Stimulated activated CD8-positive, alpha-beta memory T cell treated with anti-CD3 and anti-CD28 coated beads, Interleukin-15, amount 100 ng/mL, for 4 hours (primary cell): ENCODE data around the gene KANK2.

Source experiments
- DNase-seq, 2 donors: peaks; one replicate each; pipeline ENCODE4 v3.0.0-alpha.2; 2020; ENCODE audit warnings: low read depth in 2 of 2

Gene KANK2

GRCh38 chr19:11225815-11226214, 28.5 kb upstream of the KANK2 start:
- no peak for DNase-seq

- no peak for DNase-seq
Observed at GRCh38 chr19:11225172-11225571, 27.8 kb upstream of the KANK2 start.

GRCh38 chr19:11224429-11224828, 27.1 kb upstream of the KANK2 start:
- DNase-seq, result no peak

GRCh38 chr19:11223200-11223599, 25.9 kb upstream of the KANK2 start:
- DNase-seq, result no peak

- DNase-seq, result no peak
Observed at GRCh38 chr19:11221082-11221598, 23.8 kb upstream of the KANK2 start.

- no peak for DNase-seq
Observed at GRCh38 chr19:11214387-11214786, 17.0 kb upstream of the KANK2 start.

- no peak for DNase-seq
Observed at GRCh38 chr19:11210656-11210928, 13.2 kb upstream of the KANK2 start.

GRCh38 chr19:11209839-11210655, 12.7 kb upstream of the KANK2 start:
- DNase-seq, result no peak

- DNase-seq, result no peak
Observed at GRCh38 chr19:11208561-11209471, 11.5 kb upstream of the KANK2 start.

- no peak for DNase-seq
Observed at GRCh38 chr19:11205939-11206570, 8.7 kb upstream of the KANK2 start.

- no peak for DNase-seq
Observed at GRCh38 chr19:11204943-11205349, 7.6 kb upstream of the KANK2 start.

- no peak for DNase-seq
Observed at GRCh38 chr19:11204076-11204602, 6.8 kb upstream of the KANK2 start.

GRCh38 chr19:11203194-11204075, 6.1 kb upstream of the KANK2 start:
- DNase-seq, result no peak

GRCh38 chr19:11202488-11203193, 5.3 kb upstream of the KANK2 start:
- DNase-seq, result no peak

GRCh38 chr19:11201791-11202190, 4.4 kb upstream of the KANK2 start:
- DNase-seq, result no peak

GRCh38 chr19:11200931-11201330, 3.6 kb upstream of the KANK2 start:
- DNase-seq, result no peak

- no peak for DNase-seq
Observed at GRCh38 chr19:11200015-11200574, 2.8 kb upstream of the KANK2 start.

GRCh38 chr19:11199517-11199916, 2.2 kb upstream of the KANK2 start:
- no peak for DNase-seq

- no peak for DNase-seq
Observed at GRCh38 chr19:11198769-11199424, 1.6 kb upstream of the KANK2 start.

GRCh38 chr19:11198175-11198534, 810 bp upstream of the KANK2 start:
- no peak for DNase-seq
